Iris pigment epithelial cell (primary cell): ENCODE results near the gene FGF3.

ENCODE experiments used
- DNase-seq: peaks from one replicate; pipeline ENCODE4 v3.0.0-alpha.2; 2011; ENCODE audit warnings: low read depth

Gene FGF3

GRCh38 chr11:69823641-69824265 is 4.5 kb upstream of the FGF3 start:
- no peak for DNase-seq

- DNase-seq: no peak
Observed at GRCh38 chr11:69822676-69823494, 3.7 kb upstream of the FGF3 start.

- no peak for DNase-seq
Observed at GRCh38 chr11:69821511-69822040, 2.4 kb upstream of the FGF3 start.

GRCh38 chr11:69820441-69820840 is 1.2 kb upstream of the FGF3 start:
- no peak for DNase-seq

- peak; percentile 18 for DNase-seq
Observed at GRCh38 chr11:69819541-69820070, 390 bp upstream of the FGF3 start.

GRCh38 chr11:69818231-69818602 is 999 bp downstream of the FGF3 start:
- no peak for DNase-seq

GRCh38 chr11:69817265-69818230 is 1.7 kb downstream of the FGF3 start:
- DNase-seq: peak; percentile 24

GRCh38 chr11:69816671-69817070 is 2.5 kb downstream of the FGF3 start:
- DNase-seq: no peak

- no peak for DNase-seq
Observed at GRCh38 chr11:69815973-69816372, 3.2 kb downstream of the FGF3 start.

- no peak for DNase-seq
Observed at GRCh38 chr11:69814902-69815301, 4.3 kb downstream of the FGF3 start.

- no peak for DNase-seq
Observed at GRCh38 chr11:69814411-69814810, 4.8 kb downstream of the FGF3 start.

- no peak for DNase-seq
Observed at GRCh38 chr11:69813839-69814238, 5.4 kb downstream of the FGF3 start.

GRCh38 chr11:69812946-69813345 is 6.3 kb downstream of the FGF3 start:
- no peak for DNase-seq

GRCh38 chr11:69812256-69812655 is 7.0 kb downstream of the FGF3 start:
- no peak for DNase-seq

GRCh38 chr11:69811431-69811830 is 7.8 kb downstream of the FGF3 start:
- DNase-seq: no peak

- no peak for DNase-seq
Observed at GRCh38 chr11:69810289-69811118, 8.7 kb downstream of the FGF3 start.

GRCh38 chr11:69808667-69809086 is 10.5 kb downstream of the FGF3 start:
- DNase-seq: peak; percentile 50

GRCh38 chr11:69807106-69807815 is 12.0 kb downstream of the FGF3 start:
- DNase-seq: peak; percentile 16

GRCh38 chr11:69804769-69805508 is 14.3 kb downstream of the FGF3 start:
- no peak for DNase-seq
